Duodenal mucosa (tissue), 2 donors: Measurements from ENCODE around the gene ELN.

Experiments used
- H3K27ac ChIP-seq: one replicate; pipeline ENCODE4 v1.7.0; 2013; ENCODE audit warnings: low read depth, low read length
- H3K27me3 ChIP-seq, 2 donors: one replicate each; pipeline ENCODE4 v1.7.0; 2013; ENCODE audit warnings: low read length in 2 of 2, control low read depth in 1 of 2; ENCODE audit not compliant: insufficient read depth in 2 of 2, control insufficient read depth in 1 of 2
- H3K36me3 ChIP-seq, 2 donors: one replicate each; pipeline ENCODE4 v1.7.0; 2013; ENCODE audit warnings: low read length in 2 of 2, control low read depth in 1 of 2; ENCODE audit not compliant: insufficient read depth in 2 of 2, control insufficient read depth in 1 of 2
- H3K4me1 ChIP-seq, 2 donors: one replicate each; pipeline ENCODE4 v1.7.0; 2013; ENCODE audit warnings: low read length in 2 of 2, control low read depth in 1 of 2; ENCODE audit not compliant: insufficient read depth in 2 of 2, control insufficient read depth in 1 of 2
- H3K4me3 ChIP-seq, 2 donors: one replicate each; pipeline ENCODE4 v1.7.0; 2013; ENCODE audit warnings: low read length in 2 of 2, low read depth in 1 of 2
- H3K9ac ChIP-seq, 2 donors: one replicate each; pipeline ENCODE4 v1.7.0; 2013; ENCODE audit warnings: low read length in 2 of 2, low read depth in 1 of 2
- H3K9me3 ChIP-seq, 2 donors: one replicate each; pipeline ENCODE4 v1.7.0; 2013; ENCODE audit warnings: low read length in 2 of 2, control low read depth in 1 of 2; ENCODE audit not compliant: control insufficient read depth in 1 of 2

The ELN gene

GRCh38 chr7:74106846-74107245, 78.9 kb downstream of the ELN start:
- Histone ChIP-seq H3K9me3 (no peaks in the 10 kb centered on the region), H3K4me1 (no peaks in the 10 kb centered on the region), H3K27me3 (no peaks in the 10 kb centered on the region), H3K36me3 (peaks cover 0 to 45% of the 10 kb centered on the region in 2 donors), H3K9ac (no peak overlapping the region), H3K27ac (no peak overlapping the region), H3K4me3 (no peak overlapping the region)

- no peaks in the 10 kb centered on the region for H3K4me1 ChIP-seq
- no peaks in the 10 kb centered on the region for H3K27me3 ChIP-seq
- H3K36me3 ChIP-seq: peaks cover 4 to 25% of the 10 kb centered on the region in 2 donors
- no peak overlapping the region for H3K4me3 ChIP-seq
- H3K9ac ChIP-seq: no peak overlapping the region
- no peak overlapping the region for H3K27ac ChIP-seq
- H3K9me3 ChIP-seq: no peaks in the 10 kb centered on the region
These were observed 87.4 kb downstream of the ELN start for GRCh38 chr7:74115326-74115725.

GRCh38 chr7:74116356-74116755, 88.4 kb downstream of the ELN start:
- Histone ChIP-seq H3K36me3 (peaks cover 4 to 27% of the 10 kb centered on the region in 2 donors), H3K27ac (no peak overlapping the region), H3K9ac (no peak overlapping the region)

More at GRCh38 chr7:74116356-74116755, 88.4 kb downstream of the ELN start:
- no peak overlapping the region for H3K4me3 ChIP-seq
- no peaks in the 10 kb centered on the region for H3K9me3 ChIP-seq
- no peaks in the 10 kb centered on the region for H3K4me1 ChIP-seq
- H3K27me3 ChIP-seq: no peaks in the 10 kb centered on the region
